K562 (cell line): ENCODE data around the gene MANBA.

Experiments used
- CEBPB ChIP-seq: fragments of 450-650 bp; IDR thresholded peaks from 2 replicates; pipeline ENCODE4 v1.6.1; 2016; ENCODE audit warnings: missing genetic modification characterization, missing compliant biosample characterization
- CLOCK ChIP-seq: fragments of 250-450 bp; sonication (Bioruptor Pico); IDR thresholded peaks from 2 replicates; pipeline ENCODE4 v1.4.0; 2020; ENCODE audit warnings: mild to moderate bottlenecking, moderate library complexity, borderline replicate concordance
- CTCF ChIP-seq, 3 experiments: IDR thresholded peaks in 2 of 3; conservative IDR thresholded peaks in 1 of 3; 2 replicates each; pipeline ENCODE4 v1.5.1; 2011 to 2012; ENCODE audit warnings: low read length in 3 of 3, mild to moderate bottlenecking in 3 of 3, control low read depth in 2 of 3, improper control_type of control experiment in 1 of 3, inconsistent platforms in 1 of 3, low read depth in 1 of 3, mixed read lengths in 1 of 3, moderate library complexity in 1 of 3; ENCODE audit not compliant: insufficient read depth in 2 of 3
- NRF1 ChIP-seq, 2 experiments: fragments of 450-650 bp; IDR thresholded peaks in 1 of 2; conservative IDR thresholded peaks in 1 of 2; 2 replicates each; pipeline ENCODE4 v1.6.1; 2014; ENCODE audit warnings: mild to moderate bottlenecking in 2 of 2
- POLR2A ChIP-seq: fragments of 450-650 bp; conservative IDR thresholded peaks from 2 replicates; pipeline ENCODE4 v1.6.1; 2016
- ZBTB40 ChIP-seq, 2 experiments: fragments of 450-650 bp in 1 of 2; sonication (generic) in 1 of 2; formaldehyde crosslinking in 1 of 2; IDR thresholded peaks; 2 replicates each; pipeline versions ENCODE4 v1.7.1 to v1.9.0; 2016 to 2022; ENCODE audit warnings: inconsistent platforms in 1 of 2, mild to moderate bottlenecking in 1 of 2, missing genetic modification reagents in 1 of 2
- ZNF23 ChIP-seq: fragments of 250-450 bp; sonication (Bioruptor Pico); IDR thresholded peaks from 2 replicates; pipeline ENCODE4 v1.4.0; 2020; ENCODE audit warnings: mild to moderate bottlenecking
- TF ChIP-seq, protein P1 (sequence below): sonication (generic); formaldehyde crosslinking; IDR thresholded peaks from 2 replicates; pipeline ENCODE4 v1.8.1; 2023; ENCODE audit warnings: mild to moderate bottlenecking, missing genetic modification reagents, moderate library complexity
- TF ChIP-seq, protein P2 (sequence below): fragments of 150-350 bp; conservative IDR thresholded peaks from 2 replicates; pipeline ENCODE4 v1.6.1; 2014; ENCODE audit warnings: low read length

DNA sequence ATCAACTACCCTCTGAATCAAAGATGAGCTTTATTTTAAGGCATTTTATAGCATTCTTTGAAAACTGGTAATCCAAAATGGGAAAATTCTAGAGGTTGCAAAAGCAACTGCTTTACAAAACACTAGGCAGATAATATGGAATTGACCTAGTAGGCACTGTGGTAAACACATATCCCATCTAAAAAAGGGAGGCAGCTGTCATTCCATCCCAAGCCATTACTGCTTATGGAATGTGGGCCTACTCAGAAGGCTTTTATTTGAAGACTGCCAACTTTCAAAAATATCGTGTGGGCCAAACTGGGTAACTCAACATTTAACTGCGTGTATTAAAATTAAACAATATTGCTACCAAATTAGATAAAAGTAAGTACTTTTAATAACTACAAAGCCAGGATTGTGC, 47.2 kb upstream of the MANBA start:
- TF ChIP-seq, protein P1, sequence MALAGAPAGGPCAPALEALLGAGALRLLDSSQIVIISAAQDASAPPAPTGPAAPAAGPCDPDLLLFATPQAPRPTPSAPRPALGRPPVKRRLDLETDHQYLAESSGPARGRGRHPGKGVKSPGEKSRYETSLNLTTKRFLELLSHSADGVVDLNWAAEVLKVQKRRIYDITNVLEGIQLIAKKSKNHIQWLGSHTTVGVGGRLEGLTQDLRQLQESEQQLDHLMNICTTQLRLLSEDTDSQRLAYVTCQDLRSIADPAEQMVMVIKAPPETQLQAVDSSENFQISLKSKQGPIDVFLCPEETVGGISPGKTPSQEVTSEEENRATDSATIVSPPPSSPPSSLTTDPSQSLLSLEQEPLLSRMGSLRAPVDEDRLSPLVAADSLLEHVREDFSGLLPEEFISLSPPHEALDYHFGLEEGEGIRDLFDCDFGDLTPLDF = no peak
- no peak for TF ChIP-seq CTCF (IDR thresholded peaks at IDR 0.05 in 2 of 3, conservative IDR thresholded peaks at IDR 0.05 in 1 of 3; ENCODE audit: insufficient read depth in 2 of 3, low read depth in 1 of 3, low read length in 3 of 3)
- no peak for TF ChIP-seq ZBTB40 (IDR thresholded peaks at IDR 0.05)
- no peak for TF ChIP-seq ZBTB40 (CRISPR knock-in tag; IDR thresholded peaks at IDR 0.05)
- no peak for TF ChIP-seq POLR2A
- TF ChIP-seq, protein P2, sequence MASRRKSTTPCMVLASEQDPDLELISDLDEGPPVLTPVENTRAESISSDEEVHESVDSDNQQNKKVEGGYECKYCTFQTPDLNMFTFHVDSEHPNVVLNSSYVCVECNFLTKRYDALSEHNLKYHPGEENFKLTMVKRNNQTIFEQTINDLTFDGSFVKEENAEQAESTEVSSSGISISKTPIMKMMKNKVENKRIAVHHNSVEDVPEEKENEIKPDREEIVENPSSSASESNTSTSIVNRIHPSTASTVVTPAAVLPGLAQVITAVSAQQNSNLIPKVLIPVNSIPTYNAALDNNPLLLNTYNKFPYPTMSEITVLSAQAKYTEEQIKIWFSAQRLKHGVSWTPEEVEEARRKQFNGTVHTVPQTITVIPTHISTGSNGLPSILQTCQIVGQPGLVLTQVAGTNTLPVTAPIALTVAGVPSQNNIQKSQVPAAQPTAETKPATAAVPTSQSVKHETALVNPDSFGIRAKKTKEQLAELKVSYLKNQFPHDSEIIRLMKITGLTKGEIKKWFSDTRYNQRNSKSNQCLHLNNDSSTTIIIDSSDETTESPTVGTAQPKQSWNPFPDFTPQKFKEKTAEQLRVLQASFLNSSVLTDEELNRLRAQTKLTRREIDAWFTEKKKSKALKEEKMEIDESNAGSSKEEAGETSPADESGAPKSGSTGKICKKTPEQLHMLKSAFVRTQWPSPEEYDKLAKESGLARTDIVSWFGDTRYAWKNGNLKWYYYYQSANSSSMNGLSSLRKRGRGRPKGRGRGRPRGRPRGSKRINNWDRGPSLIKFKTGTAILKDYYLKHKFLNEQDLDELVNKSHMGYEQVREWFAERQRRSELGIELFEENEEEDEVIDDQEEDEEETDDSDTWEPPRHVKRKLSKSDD = no peak
- TF ChIP-seq CLOCK (CRISPR knock-in tag) = no peak
- TF ChIP-seq CEBPB (tag) = no peak
- TF ChIP-seq ZNF23 (CRISPR knock-in tag) = no peak
- TF ChIP-seq NRF1 (conservative IDR thresholded peaks at IDR 0.05 in 1 of 2, IDR thresholded peaks at IDR 0.05 in 1 of 2) = no peak
